GM23248 (cell line): ENCODE data around the gene SCYL3. TPM values are rescaled to one million over a fixed set of nuclear protein-coding genes. Genes with fewer than 3 reads are reported as not detected.

ENCODE experiments used
- DNase-seq: peaks from one replicate; pipeline ENCODE4 v3.0.0-alpha.2; 2015
- H2AFZ ChIP-seq: fragments of 200-600 bp; sonication (generic); 2 replicates; pipeline ENCODE4 v1.6.1; 2016; ENCODE audit warnings: antibody characterized with exemption
- H3F3A ChIP-seq: fragments of 200-600 bp; sonication (generic); 2 replicates; pipeline ENCODE4 v1.6.1; 2016; ENCODE audit warnings: mild to moderate bottlenecking, antibody characterized with exemption, mixed run types; ENCODE audit not compliant: insufficient read depth
- H3K27ac ChIP-seq: fragments of 200-600 bp; sonication (generic); 2 replicates; pipeline ENCODE4 v1.5.1; 2016; ENCODE audit warnings: mild to moderate bottlenecking
- H3K27me3 ChIP-seq: fragments of 200-600 bp; sonication (generic); replicated peaks from 2 replicates; pipeline ENCODE4 v1.6.1; 2016; ENCODE audit warnings: mild to moderate bottlenecking; ENCODE audit not compliant: insufficient read depth
- H3K36me3 ChIP-seq: fragments of 200-600 bp; sonication (generic); 2 replicates; pipeline ENCODE4 v1.6.1; 2016; ENCODE audit warnings: low read depth, mild to moderate bottlenecking
- H3K4me1 ChIP-seq: fragments of 200-600 bp; sonication (generic); 2 replicates; pipeline ENCODE4 v1.6.1; 2016; ENCODE audit warnings: mild to moderate bottlenecking; ENCODE audit not compliant: insufficient read depth
- H3K4me2 ChIP-seq: fragments of 200-600 bp; sonication (generic); one replicate; pipeline ENCODE4 v1.6.1; 2016; ENCODE audit warnings: mild to moderate bottlenecking; ENCODE audit not compliant: unreplicated experiment
- H3K4me3 ChIP-seq: fragments of 200-600 bp; sonication (generic); 2 replicates; pipeline ENCODE4 v1.5.1; 2016; ENCODE audit warnings: mild to moderate bottlenecking
- H3K79me2 ChIP-seq: fragments of 200-600 bp; sonication (generic); 2 replicates; pipeline ENCODE4 v1.6.1; 2016; ENCODE audit warnings: mild to moderate bottlenecking; ENCODE audit not compliant: insufficient read depth
- H3K9ac ChIP-seq: fragments of 200-600 bp; sonication (generic); 2 replicates; pipeline ENCODE4 v1.6.1; 2016; ENCODE audit warnings: mild to moderate bottlenecking
- H3K9me2 ChIP-seq: fragments of 200-600 bp; sonication (generic); 2 replicates; pipeline ENCODE4 v1.6.1; 2016; ENCODE audit warnings: mixed run types, mild to moderate bottlenecking, moderate library complexity; ENCODE audit not compliant: insufficient read depth
- H3K9me3 ChIP-seq: fragments of 200-600 bp; sonication (generic); one replicate; pipeline ENCODE4 v1.6.1; 2017; ENCODE audit warnings: low read depth
- H4K20me1 ChIP-seq: fragments of 200-600 bp; sonication (generic); 2 replicates; pipeline ENCODE4 v1.6.0; 2016; ENCODE audit not compliant: insufficient read depth
- EZH2 ChIP-seq: fragments of 200-600 bp; sonication (generic); IDR thresholded peaks from 2 replicates; pipeline ENCODE4 v1.6.1; 2018; ENCODE audit warnings: antibody characterized with exemption, mild to moderate bottlenecking; ENCODE audit not compliant: insufficient read depth, poor library complexity, severe bottlenecking
- EZH2phosphoT487 ChIP-seq: fragments of 200-600 bp; sonication (generic); IDR thresholded peaks from 2 replicates; pipeline ENCODE4 v1.6.1; 2018; ENCODE audit warnings: antibody characterized with exemption, moderate library complexity, mild to moderate bottlenecking, low read depth; ENCODE audit not compliant: insufficient read depth
- WGBS, 2 experiments: methylation state at CpG; one replicate each; pipeline ENCODE4 v1.1.6; 2015 to 2017; ENCODE audit warnings: low lambda C conversion rate in 2 of 2, low coverage in 1 of 2; ENCODE audit errors: missing lambda C conversion rate in 2 of 2; 5-methylcytosine and 5-hydroxymethylcytosine counted together
- in situ Hi-C: fragments of 300-500 bp; cut with MboI; formaldehyde crosslinking; loops from 2 replicates; pipeline ENCODE4 v1.15.0; 2020
- polyA plus RNA-seq: library from polyadenylated mRNA; unstranded; fragments of >200 nt; fragmentation: Nextera tagmentation; extraction: Ambion mirVana; gene quantifications from 2 replicates; pipeline ENCODE4 v1.2.1, GENCODE V29; 2016
- total RNA-seq: library from RNA; depleted of rRNA; stranded (reverse); fragments of >200 nt; shearing (Covaris generic); gene quantifications from 2 replicates; pipeline ENCODE4 v1.2.3, GENCODE V29; 2014

The SCYL3 gene
- total and polyA plus RNA-seq, 2 experiments from 2014 or later, result 5.8 to 7.6 TPM

GRCh38 chr1:169894424-169895145 is 889 bp upstream of the SCYL3 start:
- Histone ChIP-seq H3F3A (no peaks in the 10 kb centered on the region), H4K20me1 (no peaks in the 10 kb centered on the region), H3K79me2 (peaks cover 37% of the 10 kb centered on the region), H3K4me3 (peak overlapping the region; percentile 98), H3K27ac (peak overlapping the region; percentile 96), H3K27me3 (no peaks in the 10 kb centered on the region), H3K9me3 (no peaks in the 10 kb centered on the region), H3K36me3 (no peaks in the 10 kb centered on the region), H3K4me2 (peak overlapping the region; percentile 88), H3K4me1 (peaks cover 11% of the 10 kb centered on the region), H2AFZ (peak overlapping the region; percentile 92), H3K9ac (peak overlapping the region; percentile 96), H3K9me2 (no peaks in the 10 kb centered on the region)
- in situ Hi-C loops, result no loop called here
- no peak for DNase-seq
- no peak for TF ChIP-seq EZH2phosphoT487
- no peak for TF ChIP-seq EZH2
- 31% methylated on average over 15 of the region's 15 CpGs for WGBS, 2 experiments

DNA sequence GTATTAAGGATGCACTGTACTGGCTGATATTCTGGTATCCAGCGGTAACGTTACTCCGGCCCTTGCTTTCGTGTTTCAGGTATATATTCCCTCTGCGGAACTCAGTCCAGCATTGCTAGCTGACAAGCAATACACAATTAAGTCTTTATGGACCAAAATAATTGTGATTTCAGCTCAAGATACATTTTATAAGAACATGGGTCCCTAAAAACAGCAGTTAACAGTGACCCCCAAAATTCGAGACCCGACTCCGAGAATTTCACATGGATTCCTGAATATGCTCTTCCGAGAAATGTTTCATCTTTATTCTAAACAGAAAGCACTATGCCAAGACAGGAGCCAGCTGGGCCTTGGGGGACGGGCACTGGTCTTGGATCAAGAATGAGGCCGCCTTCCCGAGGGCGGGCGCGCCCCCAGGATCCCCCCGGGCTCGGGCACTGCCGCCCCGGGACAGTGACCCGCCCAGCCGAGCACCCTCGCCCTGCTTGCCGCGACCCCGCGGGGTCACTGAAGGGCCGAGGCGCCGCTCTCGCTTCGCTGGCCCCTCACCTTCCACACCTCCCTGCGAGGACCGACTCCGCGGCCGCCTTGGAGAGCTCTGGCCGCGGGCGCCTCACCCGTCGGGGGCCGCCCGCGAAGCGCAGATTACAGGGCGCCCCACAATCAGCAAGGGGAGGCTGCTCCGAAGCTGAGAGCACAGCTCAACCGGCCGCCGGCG is 610 bp downstream of the SCYL3 start:
- WGBS, 2 experiments, result 1 to 4% methylated on average over 36 to 51 of the region's 51 CpGs
- DNase-seq, result peak; percentile 61
- H3K9ac ChIP-seq, result peak overlapping the region; percentile 96
- no peak for TF ChIP-seq EZH2
- no peak for TF ChIP-seq EZH2phosphoT487
- no peaks in the 10 kb centered on the region for H3K27me3 ChIP-seq
- H3K27ac ChIP-seq, result peak overlapping the region; percentile 96
- no peaks in the 10 kb centered on the region for H3K9me3 ChIP-seq
- H3K9me2 ChIP-seq, result no peaks in the 10 kb centered on the region
- H3K36me3 ChIP-seq, result no peaks in the 10 kb centered on the region; the same call in 1 of the 2 replicates
- in situ Hi-C loops, result no loop called here
- peak overlapping the region; percentile 89 for H3K4me2 ChIP-seq
- peak overlapping the region; percentile 92 for H2AFZ ChIP-seq
- H3F3A ChIP-seq, result no peaks in the 10 kb centered on the region
- peaks cover 51% of the 10 kb centered on the region for H3K79me2 ChIP-seq
- H3K4me1 ChIP-seq, result peaks cover 11% of the 10 kb centered on the region
- H3K4me3 ChIP-seq, result peak overlapping the region; percentile 98
- H4K20me1 ChIP-seq, result no peaks in the 10 kb centered on the region

- Histone ChIP-seq H3K79me2 (peaks cover 55% of the 10 kb centered on the region), H3K36me3 (no peaks in the 10 kb centered on the region; the same call in 1 of the 2 replicates), H3K9ac (peak overlapping the region; percentile 96), H3K4me3 (peak overlapping the region; percentile 98), H3F3A (no peaks in the 10 kb centered on the region), H3K27ac (peak overlapping the region; percentile 96), H3K27me3 (no peaks in the 10 kb centered on the region), H3K9me2 (no peaks in the 10 kb centered on the region), H4K20me1 (no peaks in the 10 kb centered on the region), H3K4me1 (peaks cover 14% of the 10 kb centered on the region), H2AFZ (peak overlapping the region; percentile 92), H3K9me3 (no peaks in the 10 kb centered on the region), H3K4me2 (peak overlapping the region; percentile 89)
- TF ChIP-seq EZH2phosphoT487 (no peak), EZH2 (no peak)
- no peak for DNase-seq
- 61 to 64% methylated on average over 8 of the region's 8 CpGs for WGBS, 2 experiments
- in situ Hi-C loops, result no loop called here
These were observed 1.3 kb downstream of the SCYL3 start for GRCh38 chr1:169892176-169892926.

GRCh38 chr1:169891539-169891885 is 2.2 kb downstream of the SCYL3 start:
- no peak overlapping the region for H3K27ac ChIP-seq
- H3K4me2 ChIP-seq, result no peak overlapping the region
- H3K79me2 ChIP-seq, result peaks cover 63% of the 10 kb centered on the region

More at GRCh38 chr1:169891539-169891885, 2.2 kb downstream of the SCYL3 start:
- in situ Hi-C loops, result no loop called here
- H3K27me3 ChIP-seq, result no peaks in the 10 kb centered on the region
- no peak overlapping the region for H3K9ac ChIP-seq
- no peak for DNase-seq
- H2AFZ ChIP-seq, result no peak overlapping the region
- H3K9me2 ChIP-seq, result no peaks in the 10 kb centered on the region
- no peak overlapping the region for H3K4me3 ChIP-seq
- no peaks in the 10 kb centered on the region for H3K9me3 ChIP-seq
- TF ChIP-seq EZH2phosphoT487, result no peak
- no peak for TF ChIP-seq EZH2
- peaks cover 6% of the 10 kb centered on the region for H3K36me3 ChIP-seq
- no peaks in the 10 kb centered on the region for H3F3A ChIP-seq
- H4K20me1 ChIP-seq, result no peaks in the 10 kb centered on the region
- WGBS, 2 experiments, result 96 to 98% methylated on average over 2 of the region's 2 CpGs
- H3K4me1 ChIP-seq, result peaks cover 21% of the 10 kb centered on the region
